HL-60 (cell line): Measurements from ENCODE around the gene RABGAP1L.

ENCODE experiments used
- DNase-seq, 2 experiments: peaks; one replicate each; pipeline ENCODE4 v3.0.0-alpha.2; 2010 to 2020; ENCODE audit warnings: low read depth in 1 of 2, low spot score in 1 of 2
- H3K27ac ChIP-seq: fragments of 250-450 bp; sonication (Bioruptor Pico); replicated peaks from 2 replicates; pipeline ENCODE4 v1.5.1; 2020; ENCODE audit warnings: mild to moderate bottlenecking, moderate library complexity
- H3K27me3 ChIP-seq: fragments of 250-450 bp; sonication (Bioruptor Pico); 2 replicates; pipeline ENCODE4 v1.5.1; 2021; ENCODE audit warnings: mild to moderate bottlenecking, moderate library complexity; ENCODE audit not compliant: insufficient read depth, poor library complexity, severe bottlenecking
- H3K4me3 ChIP-seq: replicated peaks from 2 replicates; pipeline ENCODE4 v1.5.1; 2011; ENCODE audit warnings: mild to moderate bottlenecking, control low read depth, low read length; ENCODE audit not compliant: insufficient read depth
- GABPA ChIP-seq: IDR thresholded peaks from 2 replicates; pipeline ENCODE4 v1.6.1; 2012; ENCODE audit warnings: low read depth
- POLR2AphosphoS5 ChIP-seq: IDR thresholded peaks from 2 replicates; pipeline ENCODE4 v1.6.1; 2012; ENCODE audit warnings: low read depth
- SPI1 ChIP-seq: IDR thresholded peaks from 2 replicates; pipeline ENCODE4 v1.6.1; 2012; ENCODE audit warnings: low read depth, mild to moderate bottlenecking, borderline replicate concordance
- TF ChIP-seq, protein P1 (sequence below): IDR thresholded peaks from 2 replicates; pipeline ENCODE4 v1.6.1; 2012; ENCODE audit warnings: low read depth; ENCODE audit not compliant: insufficient replicate concordance
- TF ChIP-seq, protein P2 (sequence below): IDR thresholded peaks from one replicate; pipeline ENCODE4 v1.5.1; 2011; ENCODE audit warnings: low read length, control low read depth, inconsistent platforms; ENCODE audit not compliant: insufficient read depth

The RABGAP1L gene

DNA sequence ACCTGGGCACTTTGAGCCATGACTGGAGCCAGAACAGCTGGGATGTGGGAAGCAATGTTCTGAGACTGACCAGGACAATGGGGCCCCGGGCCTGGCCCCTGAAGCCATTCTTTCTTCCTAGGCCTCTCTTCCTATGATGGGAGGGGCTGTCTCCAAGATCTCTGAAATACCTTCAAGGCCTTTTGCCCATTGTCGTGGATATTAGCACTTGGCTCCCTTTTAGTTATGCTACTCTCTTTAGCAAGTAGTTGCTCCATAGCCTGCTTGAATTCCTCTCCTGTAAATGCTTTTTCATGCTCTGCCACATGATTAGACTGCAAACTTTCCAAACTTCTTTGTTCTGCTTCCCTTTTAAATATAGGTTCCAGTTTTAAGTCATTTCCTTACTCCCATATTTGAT is 577.5 kb downstream of the RABGAP1L start:
- no peak for DNase-seq
- no peak overlapping the region for H3K27ac ChIP-seq
- no peak overlapping the region for H3K4me3 ChIP-seq
- H3K27me3 ChIP-seq: no peaks in the 10 kb centered on the region
- TF ChIP-seq GABPA (no peak), SPI1 (no peak), POLR2AphosphoS5 (no peak)
- TF ChIP-seq, protein P1, sequence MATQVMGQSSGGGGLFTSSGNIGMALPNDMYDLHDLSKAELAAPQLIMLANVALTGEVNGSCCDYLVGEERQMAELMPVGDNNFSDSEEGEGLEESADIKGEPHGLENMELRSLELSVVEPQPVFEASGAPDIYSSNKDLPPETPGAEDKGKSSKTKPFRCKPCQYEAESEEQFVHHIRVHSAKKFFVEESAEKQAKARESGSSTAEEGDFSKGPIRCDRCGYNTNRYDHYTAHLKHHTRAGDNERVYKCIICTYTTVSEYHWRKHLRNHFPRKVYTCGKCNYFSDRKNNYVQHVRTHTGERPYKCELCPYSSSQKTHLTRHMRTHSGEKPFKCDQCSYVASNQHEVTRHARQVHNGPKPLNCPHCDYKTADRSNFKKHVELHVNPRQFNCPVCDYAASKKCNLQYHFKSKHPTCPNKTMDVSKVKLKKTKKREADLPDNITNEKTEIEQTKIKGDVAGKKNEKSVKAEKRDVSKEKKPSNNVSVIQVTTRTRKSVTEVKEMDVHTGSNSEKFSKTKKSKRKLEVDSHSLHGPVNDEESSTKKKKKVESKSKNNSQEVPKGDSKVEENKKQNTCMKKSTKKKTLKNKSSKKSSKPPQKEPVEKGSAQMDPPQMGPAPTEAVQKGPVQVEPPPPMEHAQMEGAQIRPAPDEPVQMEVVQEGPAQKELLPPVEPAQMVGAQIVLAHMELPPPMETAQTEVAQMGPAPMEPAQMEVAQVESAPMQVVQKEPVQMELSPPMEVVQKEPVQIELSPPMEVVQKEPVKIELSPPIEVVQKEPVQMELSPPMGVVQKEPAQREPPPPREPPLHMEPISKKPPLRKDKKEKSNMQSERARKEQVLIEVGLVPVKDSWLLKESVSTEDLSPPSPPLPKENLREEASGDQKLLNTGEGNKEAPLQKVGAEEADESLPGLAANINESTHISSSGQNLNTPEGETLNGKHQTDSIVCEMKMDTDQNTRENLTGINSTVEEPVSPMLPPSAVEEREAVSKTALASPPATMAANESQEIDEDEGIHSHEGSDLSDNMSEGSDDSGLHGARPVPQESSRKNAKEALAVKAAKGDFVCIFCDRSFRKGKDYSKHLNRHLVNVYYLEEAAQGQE: no peak
- TF ChIP-seq, protein P2, sequence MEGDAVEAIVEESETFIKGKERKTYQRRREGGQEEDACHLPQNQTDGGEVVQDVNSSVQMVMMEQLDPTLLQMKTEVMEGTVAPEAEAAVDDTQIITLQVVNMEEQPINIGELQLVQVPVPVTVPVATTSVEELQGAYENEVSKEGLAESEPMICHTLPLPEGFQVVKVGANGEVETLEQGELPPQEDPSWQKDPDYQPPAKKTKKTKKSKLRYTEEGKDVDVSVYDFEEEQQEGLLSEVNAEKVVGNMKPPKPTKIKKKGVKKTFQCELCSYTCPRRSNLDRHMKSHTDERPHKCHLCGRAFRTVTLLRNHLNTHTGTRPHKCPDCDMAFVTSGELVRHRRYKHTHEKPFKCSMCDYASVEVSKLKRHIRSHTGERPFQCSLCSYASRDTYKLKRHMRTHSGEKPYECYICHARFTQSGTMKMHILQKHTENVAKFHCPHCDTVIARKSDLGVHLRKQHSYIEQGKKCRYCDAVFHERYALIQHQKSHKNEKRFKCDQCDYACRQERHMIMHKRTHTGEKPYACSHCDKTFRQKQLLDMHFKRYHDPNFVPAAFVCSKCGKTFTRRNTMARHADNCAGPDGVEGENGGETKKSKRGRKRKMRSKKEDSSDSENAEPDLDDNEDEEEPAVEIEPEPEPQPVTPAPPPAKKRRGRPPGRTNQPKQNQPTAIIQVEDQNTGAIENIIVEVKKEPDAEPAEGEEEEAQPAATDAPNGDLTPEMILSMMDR: no peak

DNA sequence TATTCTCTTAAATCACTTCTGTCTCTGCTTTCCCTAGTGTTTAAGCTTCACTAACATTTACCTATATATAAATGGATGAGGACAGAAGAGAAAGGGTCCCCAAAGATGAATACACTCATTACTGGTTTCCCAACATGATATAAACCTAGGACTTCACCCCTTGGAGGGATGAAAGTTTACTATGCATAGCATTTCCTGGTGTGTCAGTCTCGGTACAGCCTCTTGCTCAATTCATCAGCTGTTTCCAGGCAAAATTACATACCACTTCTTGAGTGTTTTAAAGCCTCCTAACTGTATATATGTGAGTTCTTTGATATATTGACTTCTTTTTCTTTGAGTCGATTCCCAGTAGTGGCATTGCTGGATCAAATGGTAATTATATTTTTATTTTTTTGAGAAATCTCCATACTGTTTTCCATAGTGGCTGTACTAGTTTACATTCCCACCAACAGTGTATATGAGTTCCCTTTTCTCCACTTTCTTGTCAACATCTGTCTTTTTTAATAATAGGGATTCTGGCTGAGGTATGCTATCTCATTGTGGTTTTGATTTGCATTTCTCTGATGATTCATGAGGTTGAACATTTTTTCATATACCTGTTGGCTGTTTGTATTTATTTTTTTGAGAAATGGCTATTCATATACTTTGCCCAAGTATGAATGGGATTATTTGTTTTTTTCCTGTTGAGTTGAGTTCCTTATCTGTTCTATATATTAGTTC is 581.1 kb downstream of the RABGAP1L start:
- Histone ChIP-seq H3K27me3 (no peaks in the 10 kb centered on the region), H3K4me3 (no peak overlapping the region), H3K27ac (no peak overlapping the region)
- peak in 1 of 2 experiments; percentile 17 for DNase-seq
- TF ChIP-seq POLR2AphosphoS5 (no peak), SPI1 (no peak), GABPA (no peak)
- TF ChIP-seq, protein P2: no peak
- TF ChIP-seq, protein P1: no peak

DNA sequence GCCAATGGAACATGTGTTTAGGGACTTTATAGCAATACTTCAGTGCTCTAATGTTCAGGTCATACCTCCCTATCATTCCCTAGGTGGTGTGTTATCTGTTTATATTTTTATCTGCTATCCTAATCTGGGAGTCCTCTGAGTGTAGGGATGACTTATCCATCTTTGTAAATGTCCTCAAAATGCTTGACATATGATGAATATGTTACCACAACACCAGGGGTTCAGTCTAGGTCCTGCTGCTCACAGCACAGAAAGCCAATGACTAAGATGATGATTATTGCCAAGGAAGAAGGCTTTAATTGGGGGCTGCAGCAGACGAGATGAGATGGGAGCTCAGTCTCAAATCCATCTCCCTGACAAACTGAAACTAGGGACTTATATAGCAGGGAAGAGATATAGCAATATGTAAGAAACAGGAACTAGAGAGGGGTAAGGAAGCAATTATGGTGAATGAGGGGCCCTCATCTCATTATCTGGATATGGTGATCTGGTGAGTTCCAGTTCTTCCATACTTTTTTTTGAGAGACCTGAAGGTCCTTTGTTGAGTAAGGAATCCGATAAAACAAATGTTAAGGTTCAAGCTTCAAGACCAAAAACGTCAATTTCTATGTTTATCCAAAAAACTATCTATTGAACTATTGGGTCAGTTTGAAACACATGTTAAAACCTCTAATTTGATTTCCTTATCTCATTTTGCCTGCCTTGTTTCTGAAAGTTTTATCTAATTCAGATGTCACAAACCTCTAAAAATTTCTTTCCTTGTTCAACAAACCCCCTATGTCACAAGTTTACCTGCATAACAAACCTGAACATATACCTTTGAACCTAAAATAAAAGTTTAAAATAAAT is 583.7 kb downstream of the RABGAP1L start:
- no peak overlapping the region for H3K4me3 ChIP-seq
- H3K27ac ChIP-seq: no peak overlapping the region
- DNase-seq: no peak
- TF ChIP-seq POLR2AphosphoS5: no peak
- TF ChIP-seq, protein P2: no peak
- no peak for TF ChIP-seq GABPA
- no peaks in the 10 kb centered on the region for H3K27me3 ChIP-seq
